Bronchial epithelial cell (primary cell): Measurements from ENCODE around the gene SLC35E2B. TPM values are rescaled to one million over a fixed set of nuclear protein-coding genes. Genes with fewer than 3 reads are reported as not detected.
A peak's percentile ranks its signal among the peaks of the same experiment; 100 is the strongest.
"Not testable (repeated sequence)": the region's sequence is repeated elsewhere in the genome, so short reads cannot be mapped to it uniquely, and the experiment has no call there.

Experiments
- DNase-seq: peaks from one replicate; pipeline ENCODE4 v3.0.0-alpha.2; 2010; ENCODE audit warnings: low read depth
- FAIRE-seq: peaks from 2 replicates; lab custom pipeline; 2011; peaks lifted over from hg19 to GRCh38; lab: Jason Lieb, UNC
- H3K27me3 ChIP-seq: 2 replicates; pipeline ENCODE4 v1.5.1; 2011; ENCODE audit warnings: low read length; ENCODE audit not compliant: control insufficient read depth, insufficient read depth
- H3K36me3 ChIP-seq: 2 replicates; pipeline ENCODE4 v1.5.1; 2011; ENCODE audit warnings: low read length; ENCODE audit not compliant: control insufficient read depth, insufficient read depth
- H3K4me3 ChIP-seq: 2 replicates; pipeline ENCODE4 v1.5.1; 2011; ENCODE audit warnings: mild to moderate bottlenecking, low read depth, low read length, control low read depth
- CTCF ChIP-seq: IDR thresholded peaks from 2 replicates; pipeline ENCODE4 v1.5.1; 2011; ENCODE audit warnings: mild to moderate bottlenecking, moderate library complexity, low read length, control low read depth, inconsistent platforms; ENCODE audit not compliant: insufficient read depth, severe bottlenecking
- total RNA-seq: library from RNA; depleted of rRNA; stranded (reverse); fragments of >200 nt; gene quantifications from 2 replicates; pipeline ENCODE4 v1.2.1, GENCODE V29; 2014

Gene SLC35E2B
- total RNA-seq, 1 donor from 2014 or later, result 14.0 TPM

DNA sequence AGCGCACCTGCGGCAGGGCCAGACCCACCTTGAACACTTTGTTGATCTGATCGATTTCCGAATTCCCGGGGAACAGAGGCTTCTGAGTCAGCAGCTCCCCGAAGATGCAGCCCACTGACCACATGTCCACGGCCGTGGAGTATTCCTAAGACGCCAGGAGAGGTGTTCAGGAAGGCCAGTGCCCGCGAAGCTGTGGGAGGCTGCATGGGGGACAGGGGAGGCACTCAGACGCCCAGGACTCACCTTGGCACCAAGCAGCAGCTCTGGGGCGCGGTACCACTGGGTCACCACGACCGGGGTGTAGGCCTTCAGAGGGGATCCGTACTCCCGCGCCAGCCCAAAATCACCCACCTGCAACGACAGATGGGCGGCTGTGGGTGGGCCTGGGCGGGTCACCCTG is 11.2 kb upstream of the SLC35E2B start:
- DNase-seq, result no peak
- H3K4me3 ChIP-seq, result no peak overlapping the region
- no peaks in the 10 kb centered on the region for H3K27me3 ChIP-seq
- FAIRE-seq, result no peak
- peaks cover 1% of the 10 kb centered on the region for H3K36me3 ChIP-seq
- TF ChIP-seq CTCF, result no peak

- not testable (repeated sequence) for H3K27me3 ChIP-seq, FAIRE-seq, H3K36me3 ChIP-seq, DNase-seq, H3K4me3 ChIP-seq
Measured at GRCh38 chr1:1702506-1702905, 9.9 kb upstream of the SLC35E2B start.

- not testable (repeated sequence) for H3K36me3 ChIP-seq, DNase-seq, H3K27me3 ChIP-seq, H3K4me3 ChIP-seq, FAIRE-seq
Measured at GRCh38 chr1:1700557-1700956, 8.0 kb upstream of the SLC35E2B start.

GRCh38 chr1:1700067-1700466 is 7.5 kb upstream of the SLC35E2B start:
- H3K36me3 ChIP-seq, DNase-seq, FAIRE-seq, H3K27me3 ChIP-seq, H3K4me3 ChIP-seq: not testable (repeated sequence)

- peak; percentile 77 for FAIRE-seq
- DNase-seq, H3K36me3 ChIP-seq, H3K27me3 ChIP-seq, H3K4me3 ChIP-seq: not testable (repeated sequence)
Measured at GRCh38 chr1:1699061-1699460, 6.5 kb upstream of the SLC35E2B start.

GRCh38 chr1:1697358-1698183 is 5.0 kb upstream of the SLC35E2B start:
- not testable (repeated sequence) for DNase-seq, H3K36me3 ChIP-seq, H3K27me3 ChIP-seq, FAIRE-seq, H3K4me3 ChIP-seq

- peak; percentile 85 for FAIRE-seq
- not testable (repeated sequence) for H3K4me3 ChIP-seq, H3K27me3 ChIP-seq, DNase-seq, H3K36me3 ChIP-seq
Measured at GRCh38 chr1:1696431-1697357, 4.1 kb upstream of the SLC35E2B start.

- DNase-seq, result peak; percentile 23
Measured at GRCh38 chr1:1692324-1692713, 276 bp downstream of the SLC35E2B start.

GRCh38 chr1:1691443-1691842 is 1.2 kb downstream of the SLC35E2B start:
- not testable (repeated sequence) for FAIRE-seq, H3K27me3 ChIP-seq
- peak overlapping the region; percentile 12 for H3K4me3 ChIP-seq

More at GRCh38 chr1:1692324-1692713, 276 bp downstream of the SLC35E2B start:
- not testable (repeated sequence) for H3K27me3 ChIP-seq, FAIRE-seq, H3K36me3 ChIP-seq
- peak overlapping the region; percentile 58 for H3K4me3 ChIP-seq

GRCh38 chr1:1689526-1689925 is 3.1 kb downstream of the SLC35E2B start:
- not testable (repeated sequence) for H3K4me3 ChIP-seq, DNase-seq, H3K36me3 ChIP-seq, FAIRE-seq, H3K27me3 ChIP-seq

More at GRCh38 chr1:1691443-1691842, 1.2 kb downstream of the SLC35E2B start:
- not testable (repeated sequence) for DNase-seq, H3K36me3 ChIP-seq
